ENCODE results near the gene FIBCD1. TPM values are rescaled to one million over a fixed set of nuclear protein-coding genes. Genes with fewer than 3 reads are reported as not detected.

The FIBCD1 gene
- polyA plus RNA-seq, 1 donor from 2014 or later = not detected

DNA sequence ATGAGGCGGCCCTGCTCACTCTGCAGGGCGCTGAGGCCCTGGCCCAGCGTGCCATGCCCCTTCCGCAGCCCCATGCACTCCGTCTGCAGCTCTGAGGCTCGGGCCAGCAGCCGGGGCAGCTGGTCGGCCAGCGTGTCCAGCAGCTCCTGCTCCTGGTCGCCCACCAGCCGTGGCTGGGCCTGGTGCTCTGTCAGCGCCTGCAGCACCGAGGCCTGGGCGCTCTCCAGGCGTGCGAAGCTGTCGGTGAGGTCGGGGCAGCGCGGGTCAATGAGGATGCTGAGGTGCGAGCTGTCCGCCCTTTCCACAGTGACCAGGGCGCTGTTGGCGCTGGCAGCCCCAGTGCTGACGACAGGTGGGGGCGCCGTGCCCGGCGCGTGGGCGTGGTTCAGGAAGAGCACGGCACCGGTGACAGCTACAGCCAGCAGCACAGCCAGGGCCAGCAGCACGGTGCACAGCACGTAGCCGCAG is 9.4 kb downstream of the FIBCD1 start:
- no peak overlapping the region for H3K27ac Mint-ChIP-seq

DNA sequence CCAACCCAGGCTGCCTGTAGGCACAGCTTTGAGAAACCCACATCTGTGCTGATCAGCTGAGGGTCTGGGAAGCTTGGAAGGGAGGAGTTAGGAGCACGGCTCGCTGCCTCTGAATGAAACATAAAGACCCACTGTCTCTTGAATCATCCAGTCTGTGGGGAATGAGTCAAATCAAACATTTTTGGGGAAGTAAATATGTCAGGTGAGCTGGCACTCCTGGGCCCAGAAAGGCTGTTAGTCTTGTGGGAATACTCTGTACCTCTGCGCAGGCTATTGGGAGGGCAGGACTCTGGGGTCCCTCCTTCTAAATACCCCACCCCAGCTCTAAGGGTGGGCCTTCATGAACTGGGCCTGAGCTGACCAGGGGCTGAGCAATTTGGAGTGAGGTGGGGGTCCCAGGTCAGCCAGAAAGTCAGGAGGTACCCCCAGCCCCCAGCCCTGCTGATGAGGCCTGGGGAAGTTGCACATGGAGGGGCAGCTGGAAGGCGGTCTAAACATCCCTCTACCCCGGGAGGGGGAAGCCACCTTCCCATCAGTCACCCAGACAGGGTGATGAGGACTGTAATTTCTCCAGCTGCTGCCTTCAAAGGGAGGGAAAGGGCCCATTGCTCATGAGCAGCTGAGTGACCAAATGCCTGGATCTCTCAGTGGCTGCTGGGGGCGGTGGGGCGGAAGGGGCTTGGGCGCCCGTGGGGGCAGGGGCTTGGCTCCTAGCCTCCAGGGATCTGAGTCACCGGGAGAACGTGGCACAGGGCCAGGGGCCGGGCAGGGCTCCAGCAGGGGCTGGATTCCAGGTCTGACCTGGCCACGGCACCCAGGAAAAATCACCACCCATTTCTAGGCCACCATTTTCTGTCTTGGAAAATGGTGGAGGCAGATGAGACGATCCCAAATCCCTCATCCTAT is 10.8 kb downstream of the FIBCD1 start:
- peak overlapping the region in 1 of 3 donors; percentile 19 for H3K27ac Mint-ChIP-seq
- no peak overlapping the region for H3K4me3 Mint-ChIP-seq
- peaks cover 32% of the 10 kb centered on the region for H3K27me3 Mint-ChIP-seq
- peaks cover 11 to 19% (median 13%) of the 10 kb centered on the region in 3 donors for H3K4me1 Mint-ChIP-seq
- H3K36me3 Mint-ChIP-seq = no peaks in the 10 kb centered on the region
- no peaks in the 10 kb centered on the region for H3K9me3 Mint-ChIP-seq

More for the DNA sequence above, 9.4 kb downstream of the FIBCD1 start:
- Mint-ChIP-seq H3K36me3 (no peaks in the 10 kb centered on the region), H3K27me3 (peaks cover 33% of the 10 kb centered on the region), H3K4me3 (peak overlapping the region in 1 of 4 donors; percentile 39), H3K9me3 (no peaks in the 10 kb centered on the region), H3K4me1 (peaks cover 11 to 19% (median 13%) of the 10 kb centered on the region in 3 donors)

DNA sequence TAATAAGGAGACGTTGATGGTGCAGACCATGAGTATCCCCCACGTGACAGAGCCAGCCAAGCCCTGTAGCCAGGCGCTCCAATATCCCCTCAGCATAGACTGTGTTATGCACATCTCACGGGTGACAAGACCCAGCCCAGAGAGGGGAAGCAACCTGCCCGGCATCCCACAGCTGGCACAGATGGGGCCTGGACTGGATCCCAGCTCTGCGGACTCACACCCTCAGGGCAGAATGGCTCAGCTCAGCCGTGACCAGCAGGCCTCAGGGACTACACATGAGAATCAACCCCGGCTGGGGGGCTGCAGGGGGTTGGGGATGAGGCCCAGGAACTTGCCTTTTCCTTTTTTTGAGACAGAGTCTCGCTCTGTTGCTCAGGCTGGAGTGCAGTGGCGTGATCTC is 11.7 kb downstream of the FIBCD1 start:
- Mint-ChIP-seq H3K4me1 (peaks cover 11 to 15% (median 11%) of the 10 kb centered on the region in 3 donors), H3K4me3 (no peak overlapping the region), H3K27me3 (peaks cover 32% of the 10 kb centered on the region), H3K27ac (no peak overlapping the region), H3K9me3 (no peaks in the 10 kb centered on the region), H3K36me3 (no peaks in the 10 kb centered on the region)

DNA sequence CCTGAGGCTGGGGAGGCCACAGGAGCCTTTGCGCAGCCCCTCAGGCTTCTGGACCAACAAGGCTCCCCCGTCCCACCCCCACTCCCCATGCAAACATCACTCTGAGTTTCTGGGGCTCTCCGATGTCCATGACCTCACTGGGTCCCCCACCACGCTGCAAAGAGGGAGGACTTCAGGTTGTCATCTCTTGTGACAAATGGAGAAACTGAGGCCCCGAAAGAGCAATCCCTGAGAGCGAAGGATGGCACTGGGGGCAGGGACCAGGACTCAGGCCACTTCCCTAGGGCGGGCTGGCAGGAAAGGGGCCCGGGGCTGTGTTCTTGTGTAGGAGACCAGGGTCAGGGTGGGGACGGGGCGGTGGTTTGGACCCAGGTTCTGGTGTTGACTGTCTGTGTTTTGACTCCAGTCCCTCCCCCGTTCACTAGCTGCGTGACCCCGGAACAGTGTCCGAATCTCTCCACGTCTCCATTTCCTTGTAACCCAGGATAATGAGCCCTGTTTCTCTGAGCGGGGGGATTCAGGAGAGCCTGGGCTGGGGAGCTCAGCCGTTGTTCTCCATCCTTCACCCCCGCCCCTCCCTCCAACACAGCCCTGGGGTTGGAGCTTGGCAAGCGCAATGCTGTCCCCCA is 13.9 kb downstream of the FIBCD1 start:
- Mint-ChIP-seq H3K4me1 (peaks cover 3 to 6% (median 4%) of the 10 kb centered on the region in 3 donors), H3K4me3 (no peak overlapping the region), H3K27me3 (peaks cover 21% of the 10 kb centered on the region), H3K9me3 (no peaks in the 10 kb centered on the region), H3K36me3 (no peaks in the 10 kb centered on the region), H3K27ac (no peak overlapping the region)

DNA sequence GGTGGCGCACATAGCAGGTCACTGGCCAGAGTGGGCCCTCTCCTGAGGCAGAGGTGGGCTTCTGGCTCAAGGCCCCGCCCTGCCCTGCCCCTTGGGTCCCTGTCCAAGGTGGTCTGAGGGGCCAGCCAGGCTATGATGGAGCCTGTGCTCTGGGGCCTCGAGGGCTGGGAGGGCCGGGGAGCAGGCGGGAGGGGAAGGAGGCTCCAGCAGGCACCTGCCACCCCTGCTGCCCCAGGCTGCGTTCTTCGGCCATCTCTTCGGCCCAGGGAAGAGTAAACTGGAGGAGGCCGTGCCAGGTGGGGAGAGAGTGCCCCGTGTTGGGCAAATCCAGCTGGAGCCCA is 14.6 kb downstream of the FIBCD1 start:
- Mint-ChIP-seq H3K27me3 (peaks cover 19% of the 10 kb centered on the region), H3K4me1 (peaks cover 3 to 6% (median 4%) of the 10 kb centered on the region in 3 donors), H3K27ac (no peak overlapping the region), H3K9me3 (no peaks in the 10 kb centered on the region), H3K4me3 (no peak overlapping the region), H3K36me3 (no peaks in the 10 kb centered on the region)

DNA sequence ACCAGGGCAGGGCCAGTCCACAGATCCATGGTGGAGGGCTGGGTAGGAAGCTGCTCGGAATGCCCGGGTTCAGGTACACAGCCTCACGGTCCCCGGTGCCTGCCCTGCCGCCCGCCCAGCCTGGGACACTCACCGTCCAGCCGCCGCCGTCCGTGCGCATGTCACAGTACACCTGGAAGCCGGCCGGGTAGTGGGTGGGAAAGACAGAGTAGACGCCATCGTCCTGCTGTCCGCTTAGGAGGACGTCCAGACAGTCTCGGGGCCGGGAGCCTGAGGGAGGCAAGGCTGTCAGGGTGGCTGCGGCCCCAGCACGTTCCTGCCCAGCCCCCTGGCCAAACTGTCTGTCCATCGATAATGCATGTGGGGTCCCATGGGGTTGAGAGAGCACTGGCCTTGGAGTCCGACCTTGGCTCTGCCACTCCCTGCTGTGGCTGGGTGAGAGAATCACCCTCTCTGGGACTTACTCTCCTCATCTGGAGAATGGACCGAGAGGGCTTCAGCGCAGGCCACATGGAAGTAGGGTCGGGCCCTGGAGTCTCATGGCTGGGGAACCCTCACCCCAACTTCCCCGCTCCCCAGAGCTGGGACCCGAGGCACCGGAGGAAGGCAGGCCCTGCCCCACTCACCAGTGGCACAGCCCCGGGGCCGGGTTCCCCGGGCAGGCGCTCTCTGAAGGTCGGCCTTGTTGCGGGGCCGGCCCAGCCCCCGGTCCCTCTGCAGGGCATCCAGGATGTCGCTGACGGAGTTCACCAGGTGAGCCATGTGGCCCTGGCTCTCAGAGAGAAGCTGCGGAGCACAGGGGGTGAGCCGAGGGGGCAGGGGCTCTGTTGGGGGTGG is 15.2 kb downstream of the FIBCD1 start:
- H3K27me3 Mint-ChIP-seq = peaks cover 21% of the 10 kb centered on the region
- peaks cover 3 to 6% (median 4%) of the 10 kb centered on the region in 3 donors for H3K4me1 Mint-ChIP-seq
- H3K27ac Mint-ChIP-seq = no peak overlapping the region
- H3K4me3 Mint-ChIP-seq = peak overlapping the region in 1 of 4 donors; percentile 27
- H3K9me3 Mint-ChIP-seq = no peaks in the 10 kb centered on the region
- no peaks in the 10 kb centered on the region for H3K36me3 Mint-ChIP-seq

DNA sequence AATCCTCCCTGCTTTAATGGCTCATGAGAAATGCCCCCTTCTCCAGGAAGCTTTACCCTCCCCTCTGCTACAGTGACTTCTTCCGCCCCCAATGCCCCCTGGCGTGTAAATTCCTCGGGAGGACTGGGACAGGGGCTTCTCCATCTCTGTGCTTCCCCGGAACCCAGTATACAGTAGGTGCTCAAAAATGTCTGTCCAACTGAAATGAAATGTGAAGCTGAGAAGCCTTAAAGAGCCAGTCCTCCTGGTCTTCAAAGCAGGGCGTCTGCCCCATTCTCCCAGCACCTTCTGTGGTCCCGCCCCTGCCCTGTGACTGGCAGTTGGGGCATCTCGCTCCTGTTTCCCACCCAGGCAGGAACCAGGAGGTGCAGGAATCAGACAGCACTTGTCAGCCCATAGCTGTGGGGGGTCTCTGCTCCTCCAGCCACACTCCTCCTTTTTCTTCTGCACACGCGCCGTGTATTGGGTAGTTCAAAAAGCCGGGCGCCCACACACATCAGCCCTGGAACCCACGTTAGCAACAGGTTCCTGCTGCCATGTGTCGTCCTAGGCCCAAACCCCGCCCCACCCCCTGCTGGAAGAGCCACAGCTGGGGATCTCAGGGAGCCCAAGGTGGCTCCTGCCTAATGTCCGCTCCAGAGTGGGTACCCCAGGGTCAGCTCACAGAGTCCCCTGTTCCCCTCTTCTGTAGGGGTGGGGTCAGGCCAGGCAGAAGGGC is 16.0 kb downstream of the FIBCD1 start:
- no peak overlapping the region for H3K27ac Mint-ChIP-seq
- H3K36me3 Mint-ChIP-seq = no peaks in the 10 kb centered on the region
- peaks cover 18% of the 10 kb centered on the region for H3K27me3 Mint-ChIP-seq
- no peak overlapping the region for H3K4me3 Mint-ChIP-seq
- peaks cover 3 to 4% (median 4%) of the 10 kb centered on the region in 3 donors for H3K4me1 Mint-ChIP-seq
- no peaks in the 10 kb centered on the region for H3K9me3 Mint-ChIP-seq

DNA sequence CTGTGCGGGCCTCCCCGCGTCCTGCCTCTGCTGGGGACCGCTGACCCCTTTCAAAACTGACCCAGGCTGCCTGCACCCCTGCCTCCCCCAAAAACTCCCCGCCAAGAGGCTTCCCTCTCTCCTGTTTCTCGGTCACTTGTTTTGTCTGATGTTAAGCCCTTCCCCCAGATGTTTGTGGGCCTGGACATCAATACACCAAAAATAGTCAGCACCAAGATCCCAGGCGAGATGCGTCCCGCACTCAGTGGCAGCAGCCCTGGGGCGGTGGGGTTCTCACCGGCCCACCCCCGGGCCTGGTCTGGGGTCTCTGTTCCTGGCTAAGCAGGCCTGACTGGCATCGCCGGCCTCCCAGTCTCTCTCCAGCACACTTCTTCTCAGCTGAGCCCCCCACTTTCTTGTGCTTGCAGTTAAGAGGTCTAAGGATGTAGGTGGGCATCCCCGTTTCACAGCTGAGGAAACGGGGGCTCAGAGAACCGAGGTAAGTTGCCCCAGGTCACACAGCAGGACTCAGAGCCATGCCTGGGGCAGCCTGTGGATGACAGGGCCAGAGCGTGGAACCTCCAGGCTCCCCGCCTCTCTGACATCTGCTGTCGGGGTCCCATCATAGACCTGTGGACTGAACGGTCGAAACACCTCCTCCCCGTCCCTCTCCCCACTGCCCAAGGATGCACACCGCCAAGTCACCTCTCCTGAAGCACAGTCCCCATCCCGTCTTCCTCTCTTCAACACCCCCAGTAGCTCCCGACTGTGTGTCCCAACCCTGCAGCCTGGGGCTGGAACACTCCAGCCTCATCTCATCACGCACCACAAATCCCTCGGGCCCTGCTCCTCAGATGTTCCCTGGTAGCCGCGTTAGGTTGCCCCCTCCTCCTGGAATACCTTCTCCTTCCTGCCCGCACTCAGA is 16.8 kb downstream of the FIBCD1 start:
- no peak overlapping the region for H3K27ac Mint-ChIP-seq
- H3K27me3 Mint-ChIP-seq = peaks cover 15% of the 10 kb centered on the region
- H3K4me1 Mint-ChIP-seq = peaks cover 0 to 4% (median 1%) of the 10 kb centered on the region in 3 donors
- H3K4me3 Mint-ChIP-seq = no peak overlapping the region
- no peaks in the 10 kb centered on the region for H3K36me3 Mint-ChIP-seq
- H3K9me3 Mint-ChIP-seq = no peaks in the 10 kb centered on the region

DNA sequence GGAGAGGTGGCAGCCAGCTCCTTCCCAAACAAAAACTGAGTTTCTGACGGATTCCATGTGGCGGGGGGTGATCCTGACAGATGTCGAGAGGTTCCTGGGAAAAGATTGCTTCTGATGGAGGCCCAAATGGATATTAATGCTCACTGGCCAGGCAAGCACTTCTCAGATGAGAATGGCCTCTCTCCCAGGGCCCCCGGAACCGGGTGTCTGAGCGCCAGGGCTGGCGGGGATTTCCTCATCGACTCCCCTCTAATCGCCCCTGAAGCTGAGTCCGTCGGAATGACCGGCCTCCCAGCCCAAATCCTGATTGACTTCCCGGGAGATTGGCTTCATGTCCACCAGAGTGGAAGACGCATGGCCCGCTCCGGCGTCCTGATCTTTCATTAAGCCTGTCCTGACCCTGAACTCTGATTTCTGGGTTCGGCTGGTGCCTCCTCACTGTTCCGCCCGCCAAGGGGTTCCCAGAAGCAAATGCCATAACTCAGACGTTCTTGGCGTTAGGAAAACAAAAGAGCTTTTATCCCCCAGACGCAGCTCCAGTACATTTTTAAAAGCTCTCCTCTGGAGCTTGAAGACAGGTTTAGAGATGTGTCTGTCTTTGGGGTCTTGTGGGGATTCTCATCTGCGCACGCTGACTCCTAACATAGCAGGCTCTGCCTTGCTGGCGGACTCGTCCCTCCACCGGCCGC is 17.6 kb downstream of the FIBCD1 start:
- Mint-ChIP-seq H3K27me3 (peaks cover 15% of the 10 kb centered on the region), H3K9me3 (no peaks in the 10 kb centered on the region), H3K27ac (no peak overlapping the region), H3K4me3 (no peak overlapping the region), H3K36me3 (no peaks in the 10 kb centered on the region), H3K4me1 (peaks cover 0 to 4% (median 1%) of the 10 kb centered on the region in 3 donors)

DNA sequence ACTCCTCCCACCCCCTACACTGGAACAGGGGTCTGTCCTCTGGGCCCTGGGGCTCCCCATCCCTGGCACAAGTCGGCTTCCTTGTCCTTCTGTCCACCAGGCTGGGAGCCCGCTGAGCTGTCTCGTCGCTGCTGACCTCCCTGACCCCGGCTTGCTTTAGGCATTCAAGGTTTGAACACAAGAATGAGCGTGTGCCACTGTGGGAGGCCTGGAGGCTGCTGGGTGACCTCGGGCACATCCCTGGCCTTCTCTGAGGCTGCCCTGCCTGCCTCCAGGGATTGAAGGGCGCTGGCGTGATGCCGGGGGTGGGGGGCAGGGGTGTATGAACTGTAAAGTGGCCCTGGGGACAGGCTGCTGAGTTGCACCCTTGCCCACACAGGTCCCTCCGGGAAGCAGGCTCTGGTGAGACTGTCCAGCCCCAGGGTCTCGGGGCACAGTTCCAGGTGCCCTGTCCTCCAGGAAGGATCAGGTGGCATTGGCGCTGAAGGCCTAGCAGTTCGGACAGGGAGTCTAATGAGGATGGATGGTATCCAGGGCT is 18.2 kb downstream of the FIBCD1 start:
- no peaks in the 10 kb centered on the region for H3K9me3 Mint-ChIP-seq

DNA sequence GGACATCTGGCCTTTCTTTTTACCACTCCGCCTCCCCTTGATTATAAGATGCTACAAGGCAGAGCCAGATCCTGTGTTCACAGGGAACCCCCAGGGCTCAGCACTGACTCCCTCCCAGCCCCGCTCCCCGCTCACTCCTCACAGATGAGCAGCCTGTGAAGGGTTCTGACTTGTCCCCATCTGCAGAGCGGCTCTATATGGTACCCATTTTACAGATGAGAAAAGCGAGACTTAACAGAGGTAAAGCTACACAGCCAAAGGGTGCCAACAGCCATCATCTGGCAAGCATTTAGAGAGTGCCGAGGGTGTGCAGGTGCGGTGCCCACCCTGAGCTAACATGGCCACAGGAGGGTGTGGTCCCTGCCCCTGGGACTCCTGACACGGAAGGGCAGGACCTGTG is 18.8 kb downstream of the FIBCD1 start:
- Mint-ChIP-seq H3K27me3 (peaks cover 15% of the 10 kb centered on the region), H3K4me3 (no peak overlapping the region)

More for the DNA sequence above, 18.2 kb downstream of the FIBCD1 start:
- Mint-ChIP-seq H3K4me3 (no peak overlapping the region), H3K4me1 (no peaks in the 10 kb centered on the region), H3K27ac (no peak overlapping the region), H3K27me3 (peaks cover 15% of the 10 kb centered on the region), H3K36me3 (no peaks in the 10 kb centered on the region)

DNA sequence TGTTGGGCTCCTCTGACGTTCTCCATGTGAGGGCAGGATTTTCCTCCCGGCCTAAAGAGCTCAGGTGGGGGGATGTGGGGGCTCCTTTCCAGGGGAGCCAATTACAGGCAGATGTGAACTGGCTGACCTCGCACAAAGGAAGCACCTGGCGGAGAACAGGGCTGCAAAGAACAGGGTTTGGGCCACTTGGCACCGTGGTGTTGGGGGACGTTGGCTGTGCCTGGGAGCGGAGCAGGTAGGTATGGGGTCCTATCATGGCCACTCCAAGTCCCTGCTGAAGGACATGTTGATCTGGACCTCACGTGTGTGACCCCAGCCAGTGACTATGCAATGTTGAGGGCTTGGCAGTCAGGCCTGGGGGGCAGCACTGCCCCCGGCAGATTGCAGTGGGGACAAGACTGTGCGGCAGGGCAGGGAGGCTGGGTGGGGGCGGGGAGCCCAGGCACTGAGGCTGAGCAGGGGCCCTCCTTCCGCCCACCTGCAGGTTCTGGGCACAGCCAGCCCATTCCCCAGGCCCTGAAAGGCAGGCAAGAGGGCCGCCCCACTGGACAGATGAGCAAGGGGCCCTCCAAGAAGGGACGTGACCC is 19.4 kb downstream of the FIBCD1 start:
- Mint-ChIP-seq H3K4me3 (no peak overlapping the region), H3K9me3 (no peaks in the 10 kb centered on the region), H3K36me3 (no peaks in the 10 kb centered on the region), H3K4me1 (no peaks in the 10 kb centered on the region), H3K27me3 (peaks cover 15% of the 10 kb centered on the region), H3K27ac (no peak overlapping the region)

More for the DNA sequence above, 18.8 kb downstream of the FIBCD1 start:
- no peaks in the 10 kb centered on the region for H3K9me3 Mint-ChIP-seq
- no peaks in the 10 kb centered on the region for H3K4me1 Mint-ChIP-seq
- H3K27ac Mint-ChIP-seq = no peak overlapping the region
- H3K36me3 Mint-ChIP-seq = no peaks in the 10 kb centered on the region
